Adrenal gland (tissue), 5 donors: ENCODE data around the gene FNDC3B.

Source experiments
- POLR2A ChIP-seq, 2 donors: fragments of 450-650 bp; IDR thresholded peaks; one replicate each; pipeline ENCODE4 v1.6.1; 2017; ENCODE audit warnings: antibody characterized with exemption in 2 of 2, mild to moderate bottlenecking in 2 of 2, moderate library complexity in 1 of 2
- TF ChIP-seq, protein P1 (sequence below), 6 experiments: fragments of 450-650 bp in 4 of 6; fragments of 200-600 bp in 2 of 6; sonication (generic) in 1 of 6; IDR thresholded peaks; 1 replicate in 5 of 6; 2 replicates in 1 of 6; pipeline versions ENCODE4 v1.5.1 to v1.8.0; 2016 to 2021; ENCODE audit warnings: antibody characterized with exemption in 6 of 6, mild to moderate bottlenecking in 2 of 6, moderate library complexity in 1 of 6
- donor health status: DM: no; HTN: no; CAD: no.

DNA sequence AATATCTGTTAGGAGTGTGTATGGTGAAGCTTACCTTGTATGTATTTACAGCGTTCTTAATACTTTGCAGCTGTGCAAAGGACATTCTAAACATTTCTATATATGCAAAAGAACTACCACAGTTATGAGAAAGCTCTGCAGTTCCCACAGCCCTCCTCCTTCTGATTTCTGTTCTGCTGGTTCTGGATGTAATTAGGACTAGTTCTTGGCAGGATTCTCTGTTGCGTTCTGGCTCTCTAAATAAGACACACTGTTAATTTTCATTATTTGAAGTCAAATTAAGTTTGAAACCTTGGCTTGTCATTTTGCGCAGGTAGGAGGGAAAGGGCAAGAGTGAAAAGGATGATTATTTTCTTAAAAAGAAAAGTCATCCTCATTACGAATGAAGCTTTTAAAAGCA lies 76.4 kb downstream of the FNDC3B start:
- TF ChIP-seq, protein P1, sequence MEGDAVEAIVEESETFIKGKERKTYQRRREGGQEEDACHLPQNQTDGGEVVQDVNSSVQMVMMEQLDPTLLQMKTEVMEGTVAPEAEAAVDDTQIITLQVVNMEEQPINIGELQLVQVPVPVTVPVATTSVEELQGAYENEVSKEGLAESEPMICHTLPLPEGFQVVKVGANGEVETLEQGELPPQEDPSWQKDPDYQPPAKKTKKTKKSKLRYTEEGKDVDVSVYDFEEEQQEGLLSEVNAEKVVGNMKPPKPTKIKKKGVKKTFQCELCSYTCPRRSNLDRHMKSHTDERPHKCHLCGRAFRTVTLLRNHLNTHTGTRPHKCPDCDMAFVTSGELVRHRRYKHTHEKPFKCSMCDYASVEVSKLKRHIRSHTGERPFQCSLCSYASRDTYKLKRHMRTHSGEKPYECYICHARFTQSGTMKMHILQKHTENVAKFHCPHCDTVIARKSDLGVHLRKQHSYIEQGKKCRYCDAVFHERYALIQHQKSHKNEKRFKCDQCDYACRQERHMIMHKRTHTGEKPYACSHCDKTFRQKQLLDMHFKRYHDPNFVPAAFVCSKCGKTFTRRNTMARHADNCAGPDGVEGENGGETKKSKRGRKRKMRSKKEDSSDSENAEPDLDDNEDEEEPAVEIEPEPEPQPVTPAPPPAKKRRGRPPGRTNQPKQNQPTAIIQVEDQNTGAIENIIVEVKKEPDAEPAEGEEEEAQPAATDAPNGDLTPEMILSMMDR (IDR thresholded peaks at IDR 0.05) = no peak
- TF ChIP-seq POLR2A (IDR thresholded peaks at IDR 0.05) = no peak
